Mesenchymal stem cell (in vitro differentiated cells and primary cell): ENCODE results near the gene NTF3.
A peak's percentile ranks its signal among the peaks of the same experiment; 100 is the strongest.

ENCODE experiments used
- DNase-seq: peaks from one replicate; pipeline ENCODE4 v3.0.0-alpha.2; 2013
- H2AFZ ChIP-seq: one replicate; pipeline ENCODE4 v1.6.1; 2013; ENCODE audit warnings: low read depth, mild to moderate bottlenecking, control low read depth, inconsistent platforms, low read length, moderate library complexity
- H2AK5ac ChIP-seq: 2 replicates; pipeline ENCODE4 v1.6.1; 2013; ENCODE audit warnings: low read length, moderate library complexity, mild to moderate bottlenecking, inconsistent platforms; ENCODE audit not compliant: severe bottlenecking
- H2BK120ac ChIP-seq: one replicate; pipeline ENCODE4 v1.6.1; 2013; ENCODE audit warnings: low read depth, mild to moderate bottlenecking, inconsistent platforms, low read length, moderate library complexity
- H2BK12ac ChIP-seq, 2 experiments: one replicate each; pipeline ENCODE4 v1.6.1; 2013; ENCODE audit warnings: inconsistent platforms in 2 of 2, low read length in 2 of 2, mild to moderate bottlenecking in 2 of 2, moderate library complexity in 2 of 2, control low read depth in 1 of 2
- H2BK15ac ChIP-seq: one replicate; pipeline ENCODE4 v1.6.1; 2013; ENCODE audit warnings: mild to moderate bottlenecking, low read depth, inconsistent platforms; ENCODE audit not compliant: poor library complexity, severe bottlenecking
- H2BK5ac ChIP-seq: 2 replicates; pipeline ENCODE4 v1.6.1; 2013; ENCODE audit warnings: low read depth, mild to moderate bottlenecking, low read length, control low read depth, inconsistent platforms; ENCODE audit not compliant: poor library complexity, severe bottlenecking
- H3K14ac ChIP-seq, 2 experiments: one replicate each; pipeline ENCODE4 v1.6.1; 2013; ENCODE audit warnings: inconsistent platforms in 2 of 2, low read length in 2 of 2, control low read depth in 1 of 2, mild to moderate bottlenecking in 1 of 2, moderate library complexity in 1 of 2
- H3K18ac ChIP-seq, 2 experiments: one replicate each; pipeline ENCODE4 v1.6.1; 2013; ENCODE audit warnings: inconsistent platforms in 2 of 2, low read length in 2 of 2, control low read depth in 1 of 2, low read depth in 1 of 2, mild to moderate bottlenecking in 1 of 2
- H3K23ac ChIP-seq, 2 experiments: one replicate each; pipeline ENCODE4 v1.6.1; 2013; ENCODE audit warnings: inconsistent platforms in 2 of 2, low read length in 2 of 2, mild to moderate bottlenecking in 2 of 2, moderate library complexity in 2 of 2, control low read depth in 1 of 2
- H3K27ac ChIP-seq: 2 replicates; pipeline ENCODE4 v1.5.1; 2013; ENCODE audit warnings: mild to moderate bottlenecking, moderate library complexity, low read length, control low read depth, inconsistent platforms; ENCODE audit not compliant: poor library complexity, severe bottlenecking
- H3K27me3 ChIP-seq, 2 experiments: 2 replicates each; pipeline versions ENCODE4 v1.6.1 to v1.7.0; 2013; ENCODE audit warnings: low read length in 2 of 2, mild to moderate bottlenecking in 2 of 2, moderate library complexity in 2 of 2, control low read depth in 1 of 2, inconsistent platforms in 1 of 2; ENCODE audit not compliant: control insufficient read depth in 1 of 2, insufficient read depth in 1 of 2
- H3K36me3 ChIP-seq, 2 experiments: 2 replicates each; pipeline versions ENCODE4 v1.6.1 to v1.7.0; 2013; ENCODE audit warnings: low read length in 2 of 2, control low read depth in 1 of 2, inconsistent platforms in 1 of 2, low read depth in 1 of 2, mild to moderate bottlenecking in 1 of 2; ENCODE audit not compliant: insufficient read depth in 2 of 2, control insufficient read depth in 1 of 2
- H3K4ac ChIP-seq, 2 experiments: one replicate each; pipeline ENCODE4 v1.6.1; 2013; ENCODE audit warnings: inconsistent platforms in 2 of 2, low read length in 2 of 2, mild to moderate bottlenecking in 2 of 2, moderate library complexity in 2 of 2, control low read depth in 1 of 2, low read depth in 1 of 2
- H3K4me1 ChIP-seq: 2 replicates; pipeline ENCODE4 v1.6.1; 2013; ENCODE audit warnings: low read depth, low read length, control low read depth; ENCODE audit not compliant: control insufficient read depth, insufficient read depth
- H3K4me2 ChIP-seq: 2 replicates; pipeline ENCODE4 v1.6.1; 2013; ENCODE audit warnings: low read length, mild to moderate bottlenecking, inconsistent platforms; ENCODE audit not compliant: poor library complexity, severe bottlenecking
- H3K4me3 ChIP-seq, 2 experiments: 2 replicates each; pipeline versions ENCODE4 v1.5.1 to v1.7.0; 2013; ENCODE audit warnings: low read length in 2 of 2, mild to moderate bottlenecking in 2 of 2, control low read depth in 1 of 2, low read depth in 1 of 2; ENCODE audit not compliant: insufficient read depth in 1 of 2
- H3K79me1 ChIP-seq: replicated peaks from 2 replicates; pipeline ENCODE4 v1.6.1; 2013; ENCODE audit warnings: mild to moderate bottlenecking, control low read depth, low read length, inconsistent platforms; ENCODE audit not compliant: poor library complexity, severe bottlenecking
- H3K9ac ChIP-seq: 2 replicates; pipeline ENCODE4 v1.7.0; 2013; ENCODE audit warnings: mild to moderate bottlenecking, low read length, moderate library complexity
- H3K9me3 ChIP-seq: 2 replicates; pipeline ENCODE4 v1.7.0; 2013; ENCODE audit warnings: mild to moderate bottlenecking, low read length; ENCODE audit not compliant: control insufficient read depth
- H4K8ac ChIP-seq: one replicate; pipeline ENCODE4 v1.6.1; 2013; ENCODE audit warnings: inconsistent platforms, mild to moderate bottlenecking, low read length, moderate library complexity
- H4K91ac ChIP-seq: one replicate; pipeline ENCODE4 v1.6.1; 2013; ENCODE audit warnings: mild to moderate bottlenecking, low read length, inconsistent platforms
- WGBS: methylation state at CpG from one replicate; pipeline ENCODE4 v1.1.7; 2013; ENCODE audit warnings: mixed read lengths; 5-methylcytosine and 5-hydroxymethylcytosine counted together

Gene NTF3

GRCh38 chr12:5409619-5410018 is 22.3 kb upstream of the NTF3 start:
- H2BK12ac ChIP-seq: no peak overlapping the region

GRCh38 chr12:5416571-5416970 is 15.3 kb upstream of the NTF3 start:
- H3K4ac ChIP-seq: no peak overlapping the region
- no peak overlapping the region for H2BK12ac ChIP-seq
- H2BK15ac ChIP-seq: no peak overlapping the region
- no peak overlapping the region for H3K18ac ChIP-seq
- no peak overlapping the region for H4K91ac ChIP-seq
- no peaks in the 10 kb centered on the region for H3K4me1 ChIP-seq
- H3K9me3 ChIP-seq: peaks cover 4% of the 10 kb centered on the region
- DNase-seq: no peak
- no peaks in the 10 kb centered on the region for H3K27me3 ChIP-seq
- no peak overlapping the region for H2BK120ac ChIP-seq
- no peak overlapping the region for H3K23ac ChIP-seq
- no peak overlapping the region for H3K14ac ChIP-seq
- no peaks in the 10 kb centered on the region for H3K36me3 ChIP-seq
- H2AK5ac ChIP-seq: no peak overlapping the region
- no peak overlapping the region for H3K4me3 ChIP-seq
- H3K79me1 ChIP-seq: no peaks in the 10 kb centered on the region
- H3K9ac ChIP-seq: no peak overlapping the region
- WGBS: no CpG with 5 or more reads among the region's 1 CpG
- no peak overlapping the region for H2AFZ ChIP-seq
- no peak overlapping the region for H2BK5ac ChIP-seq
- H3K27ac ChIP-seq: no peak overlapping the region
- H4K8ac ChIP-seq: no peak overlapping the region
- H3K4me2 ChIP-seq: no peak overlapping the region

More at GRCh38 chr12:5409619-5410018, 22.3 kb upstream of the NTF3 start:
- Histone ChIP-seq H2BK120ac (no peak overlapping the region), H3K27me3 (peaks cover 6 to 24% of the 10 kb centered on the region in 2 experiments), H3K27ac (no peak overlapping the region), H4K8ac (no peak overlapping the region), H3K14ac (no peak overlapping the region), H3K79me1 (no peaks in the 10 kb centered on the region), H2BK5ac (no peak overlapping the region), H3K4me3 (no peak overlapping the region), H3K23ac (no peak overlapping the region), H4K91ac (no peak overlapping the region), H2BK15ac (no peak overlapping the region), H3K4ac (no peak overlapping the region), H2AK5ac (no peak overlapping the region), H3K9me3 (peaks cover 13% of the 10 kb centered on the region), H3K4me2 (no peak overlapping the region), H3K18ac (no peak overlapping the region), H3K9ac (no peak overlapping the region), H3K36me3 (no peaks in the 10 kb centered on the region), H3K4me1 (no peaks in the 10 kb centered on the region), H2AFZ (no peak overlapping the region)
- DNase-seq: no peak
- no CpG with 5 or more reads among the region's 1 CpG for WGBS

GRCh38 chr12:5417500-5417899 is 14.4 kb upstream of the NTF3 start:
- Histone ChIP-seq H4K91ac (no peak overlapping the region), H2AFZ (no peak overlapping the region), H3K4me1 (no peaks in the 10 kb centered on the region), H3K79me1 (no peaks in the 10 kb centered on the region), H3K36me3 (no peaks in the 10 kb centered on the region), H3K9ac (no peak overlapping the region), H2BK15ac (no peak overlapping the region), H3K18ac (no peak overlapping the region), H2BK120ac (no peak overlapping the region), H2BK12ac (no peak overlapping the region), H3K27me3 (no peaks in the 10 kb centered on the region), H3K4ac (no peak overlapping the region), H3K4me2 (no peak overlapping the region), H2BK5ac (no peak overlapping the region), H3K4me3 (no peak overlapping the region), H3K27ac (no peak overlapping the region), H3K23ac (no peak overlapping the region), H4K8ac (no peak overlapping the region), H3K9me3 (no peaks in the 10 kb centered on the region), H2AK5ac (no peak overlapping the region), H3K14ac (no peak overlapping the region)
- DNase-seq: no peak

- no peak overlapping the region for H2BK12ac ChIP-seq
- peaks cover 29% of the 10 kb centered on the region for H3K4me1 ChIP-seq
- H3K18ac ChIP-seq: no peak overlapping the region
- no peak overlapping the region for H2BK120ac ChIP-seq
- H3K27ac ChIP-seq: no peak overlapping the region
- H2BK15ac ChIP-seq: no peak overlapping the region
- no peak overlapping the region for H4K91ac ChIP-seq
- no peak overlapping the region for H2AFZ ChIP-seq
- H3K9me3 ChIP-seq: no peaks in the 10 kb centered on the region
- no peaks in the 10 kb centered on the region for H3K79me1 ChIP-seq
- H3K4me2 ChIP-seq: no peak overlapping the region
- no peak overlapping the region for H3K4ac ChIP-seq
- peak overlapping the region; percentile 7 for H4K8ac ChIP-seq
- DNase-seq: peak; percentile 48
- H3K4me3 ChIP-seq: peak overlapping the region in 1 of 2 experiments; percentile 13
- H3K9ac ChIP-seq: peak overlapping the region; percentile 39
- no peaks in the 10 kb centered on the region for H3K36me3 ChIP-seq
- H3K14ac ChIP-seq: no peak overlapping the region
- H3K23ac ChIP-seq: no peak overlapping the region
- H2BK5ac ChIP-seq: no peak overlapping the region
- H2AK5ac ChIP-seq: no peak overlapping the region
- 8% methylated on average over 11 of the region's 14 CpGs for WGBS
- peaks cover 78 to 79% of the 10 kb centered on the region in 2 experiments for H3K27me3 ChIP-seq
Observed at GRCh38 chr12:5428332-5429221, 3.3 kb upstream of the NTF3 start.
